Measurements from ENCODE around the gene ITGA1.

DNA sequence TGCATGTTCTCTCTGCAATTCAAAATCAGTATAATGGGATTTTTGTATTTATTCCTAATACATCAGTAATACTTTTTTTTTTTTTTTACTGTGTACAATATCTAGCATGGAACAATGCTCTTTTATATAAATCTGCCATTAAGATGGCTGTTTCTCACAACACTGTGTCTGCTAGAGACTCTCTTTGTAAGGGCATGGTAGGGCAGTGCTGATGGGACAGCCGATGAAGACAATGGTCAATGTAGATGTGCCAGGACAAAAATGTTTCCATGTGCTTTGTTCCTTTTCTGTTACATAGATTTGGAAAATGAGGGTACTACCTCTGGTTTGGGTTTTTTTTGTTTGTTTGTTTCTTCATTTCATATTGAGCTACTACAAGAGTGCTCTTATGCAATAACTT, 106.1 kb downstream of the ITGA1 start:
- TF ChIP-seq CTCF (IDR thresholded peaks at IDR 0.05): no peak
- TF ChIP-seq POLR2A (IDR thresholded peaks at IDR 0.05): no peak
